Endometrial microvascular endothelial cells (primary cell): ENCODE results near the gene POLA2. TPM values are rescaled to one million over a fixed set of nuclear protein-coding genes. Genes with fewer than 3 reads are reported as not detected.

Experiments
- in situ Hi-C: cut with HindIII; loops from 2 replicates; pipeline ENCODE4 v1.10.0; 2017; ENCODE audit warnings: low sequenced_read_pairs, low pct_unique_long_range_greater_than_20kb; ENCODE audit errors: inconsistent ontology term
- total RNA-seq: library from RNA; depleted of rRNA; stranded (reverse); fragments of >200 nt; gene quantifications from one replicate; pipeline ENCODE4 v1.2.3, GENCODE V29; 2015; ENCODE audit errors: inconsistent ontology term

Gene POLA2
- total RNA-seq, 1 donor from 2014 or later = 43.5 TPM

DNA sequence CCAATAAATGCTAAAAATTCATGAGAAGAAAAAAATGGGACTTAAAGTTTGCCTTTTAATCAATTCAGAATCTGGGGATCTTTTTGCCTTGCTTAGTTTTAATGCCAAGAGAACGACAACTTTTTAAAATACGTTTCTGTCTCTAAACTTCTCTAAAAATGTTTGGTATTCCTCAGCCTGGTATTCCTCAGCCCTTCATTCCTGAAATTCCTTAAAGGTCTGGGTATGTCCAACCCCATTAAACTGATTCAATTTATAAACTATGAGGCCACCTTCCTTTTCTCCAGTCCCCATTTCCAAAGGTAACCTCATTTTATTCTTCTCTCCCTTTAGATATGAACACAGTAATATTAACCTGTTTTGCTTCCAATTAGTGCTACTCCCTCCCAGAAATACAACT lies 16.6 kb downstream of the POLA2 start:
- in situ Hi-C loops = no loop called here

- in situ Hi-C loops = no loop called here
Observed at GRCh38 chr11:65279279-65279678, 17.5 kb downstream of the POLA2 start.

DNA sequence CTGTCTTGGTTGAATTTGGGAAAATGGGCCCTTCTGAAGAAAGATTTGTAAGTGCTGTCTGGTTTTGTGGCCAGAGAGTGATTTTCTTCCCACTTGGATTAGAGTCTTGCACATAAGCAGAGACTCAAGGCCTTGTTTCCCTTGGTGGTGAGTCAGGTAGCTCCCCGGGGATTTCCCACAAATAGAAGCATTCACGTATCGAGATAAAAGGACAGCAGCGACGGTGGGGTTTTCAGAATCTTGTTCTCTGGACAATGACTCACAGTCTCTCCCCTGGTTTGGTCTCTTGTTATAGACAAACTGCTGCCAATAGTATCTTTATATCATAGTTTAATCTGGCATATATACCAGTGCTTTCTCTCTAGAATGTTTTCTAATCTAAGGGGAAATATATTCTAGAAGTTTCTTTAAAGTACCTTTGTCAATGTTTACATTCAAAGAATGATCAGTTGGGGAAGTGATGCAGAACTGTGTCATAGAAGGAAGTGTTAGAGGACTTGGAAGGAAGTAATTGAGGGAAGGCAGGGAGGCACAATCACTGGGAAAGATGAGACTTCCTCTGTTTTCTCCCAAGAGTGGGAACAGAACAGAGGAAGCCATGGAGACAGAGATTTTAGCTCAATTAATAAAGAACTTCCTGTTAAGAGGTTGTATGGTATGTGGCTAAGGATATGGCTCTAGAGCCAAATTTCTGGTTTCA lies 18.1 kb downstream of the POLA2 start:
- in situ Hi-C loops = no loop called here

GRCh38 chr11:65280646-65281045 lies 18.9 kb downstream of the POLA2 start:
- in situ Hi-C loops = no loop called here

GRCh38 chr11:65286686-65287085 lies 24.9 kb downstream of the POLA2 start:
- in situ Hi-C loops = no loop called here

DNA sequence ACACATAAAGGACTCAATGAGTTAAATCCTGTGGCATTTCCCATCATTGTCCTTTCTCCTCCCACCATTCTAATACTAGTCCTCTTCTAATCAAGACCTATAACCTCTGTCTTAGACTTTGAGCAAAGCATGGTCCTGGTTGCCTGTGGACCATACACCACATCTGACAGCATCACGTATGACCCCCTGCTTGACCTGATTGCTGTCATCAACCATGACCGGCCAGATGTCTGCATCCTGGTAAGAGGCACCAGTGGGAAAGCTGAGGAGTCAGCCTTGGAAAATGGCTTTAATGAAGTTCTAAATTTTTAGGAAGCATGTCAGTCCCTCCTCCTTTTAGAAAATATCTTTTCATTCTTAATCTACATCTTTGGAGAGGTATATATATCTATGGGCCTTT lies 25.8 kb downstream of the POLA2 start:
- in situ Hi-C loops = no loop called here

- in situ Hi-C loops = no loop called here
Observed at GRCh38 chr11:65288706-65289536, 27.2 kb downstream of the POLA2 start.

DNA sequence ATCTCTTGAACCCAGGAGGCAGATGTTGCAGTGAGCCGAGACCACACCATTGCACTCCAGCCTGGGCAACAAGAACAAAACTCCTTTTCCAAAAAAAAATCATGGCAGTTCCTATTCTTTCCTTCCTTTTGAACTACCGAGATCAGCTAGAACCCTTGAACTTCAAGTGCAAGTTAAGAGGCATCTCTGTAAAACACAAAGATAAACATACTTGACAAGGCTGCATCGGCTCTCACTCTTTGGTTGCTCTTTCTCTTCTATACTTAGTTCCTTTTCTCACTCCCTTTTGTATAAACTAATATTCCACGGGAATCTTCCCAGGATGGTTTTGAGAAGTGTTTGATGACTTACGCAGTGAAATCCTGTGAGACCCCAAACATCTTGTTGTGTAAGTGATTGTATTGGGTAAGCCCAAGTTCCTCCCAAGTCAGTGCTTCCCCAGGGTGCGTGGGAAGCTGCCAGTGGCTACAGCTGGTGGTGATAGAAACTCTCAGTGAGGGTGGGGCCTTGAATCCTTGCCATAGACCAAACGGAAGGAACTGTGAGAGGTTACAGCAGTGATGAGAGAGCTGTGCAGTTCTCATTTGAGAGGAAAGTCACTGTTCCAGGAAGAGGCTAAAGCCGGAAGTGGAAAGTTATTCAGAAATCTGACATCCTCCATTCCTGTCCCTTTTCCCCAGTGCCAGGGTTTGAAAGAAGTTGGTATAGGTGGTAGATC lies 28.8 kb downstream of the POLA2 start:
- in situ Hi-C loops = no loop called here

DNA sequence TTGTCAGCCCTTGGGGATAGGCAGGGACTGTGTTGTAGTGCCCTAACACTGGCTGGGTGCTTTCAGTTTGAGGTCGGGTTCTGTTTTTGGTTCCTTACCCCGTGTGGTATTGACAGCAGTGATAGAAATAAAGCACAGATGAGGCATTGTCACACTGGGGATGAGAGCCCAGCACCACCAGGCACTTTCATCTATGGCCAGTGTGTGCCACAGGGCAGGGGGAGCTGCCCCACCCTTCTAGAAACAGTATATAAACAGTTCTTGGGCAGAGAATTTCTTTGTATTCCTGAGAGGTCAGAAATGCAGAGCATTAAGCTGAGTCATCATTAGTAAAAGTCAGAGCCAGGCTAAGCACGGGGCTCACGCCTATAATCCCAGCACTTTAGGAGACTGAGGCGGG lies 29.9 kb downstream of the POLA2 start:
- in situ Hi-C loops = no loop called here

- in situ Hi-C loops = no loop called here
Observed at GRCh38 chr11:65292890-65293289, 31.1 kb downstream of the POLA2 start.

GRCh38 chr11:65293909-65294381 lies 32.2 kb downstream of the POLA2 start:
- in situ Hi-C loops = no loop called here

- in situ Hi-C loops = no loop called here
Observed at GRCh38 chr11:65295001-65295400, 33.2 kb downstream of the POLA2 start.

- in situ Hi-C loops = no loop called here
Observed at GRCh38 chr11:65295571-65296341, 34.0 kb downstream of the POLA2 start.

DNA sequence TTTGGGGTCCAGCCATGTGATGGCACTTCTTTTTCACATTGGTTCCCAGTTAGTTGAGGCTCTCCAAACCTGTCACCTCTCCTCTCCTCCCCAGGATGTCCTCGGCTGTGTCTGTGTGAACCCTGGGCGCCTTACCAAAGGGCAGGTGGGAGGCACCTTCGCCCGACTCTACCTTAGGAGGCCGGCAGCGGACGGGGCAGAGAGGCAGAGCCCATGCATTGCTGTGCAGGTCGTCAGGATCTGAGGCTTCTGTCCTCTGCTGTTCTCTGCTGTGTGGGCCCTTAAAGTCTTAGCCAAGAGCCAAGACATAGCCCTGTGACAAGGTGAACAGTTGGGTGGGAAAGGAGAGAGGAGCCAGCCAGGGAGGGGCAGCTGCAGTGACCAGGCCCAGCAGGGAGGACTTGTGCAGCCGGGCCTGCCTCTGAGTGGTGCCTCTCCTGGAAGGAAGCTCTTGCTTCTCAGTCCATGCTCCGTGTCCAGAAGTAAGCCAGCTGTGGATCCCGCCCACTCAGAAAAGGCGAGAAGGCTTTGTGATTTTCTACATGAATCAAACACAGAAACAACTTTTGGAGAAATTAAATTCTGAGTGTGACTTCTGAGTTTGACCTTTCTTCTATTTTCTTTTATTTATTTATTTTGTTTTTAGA lies 35.4 kb downstream of the POLA2 start:
- in situ Hi-C loops = no loop called here

- in situ Hi-C loops = no loop called here
Observed at GRCh38 chr11:65298131-65298535, 36.4 kb downstream of the POLA2 start.

DNA sequence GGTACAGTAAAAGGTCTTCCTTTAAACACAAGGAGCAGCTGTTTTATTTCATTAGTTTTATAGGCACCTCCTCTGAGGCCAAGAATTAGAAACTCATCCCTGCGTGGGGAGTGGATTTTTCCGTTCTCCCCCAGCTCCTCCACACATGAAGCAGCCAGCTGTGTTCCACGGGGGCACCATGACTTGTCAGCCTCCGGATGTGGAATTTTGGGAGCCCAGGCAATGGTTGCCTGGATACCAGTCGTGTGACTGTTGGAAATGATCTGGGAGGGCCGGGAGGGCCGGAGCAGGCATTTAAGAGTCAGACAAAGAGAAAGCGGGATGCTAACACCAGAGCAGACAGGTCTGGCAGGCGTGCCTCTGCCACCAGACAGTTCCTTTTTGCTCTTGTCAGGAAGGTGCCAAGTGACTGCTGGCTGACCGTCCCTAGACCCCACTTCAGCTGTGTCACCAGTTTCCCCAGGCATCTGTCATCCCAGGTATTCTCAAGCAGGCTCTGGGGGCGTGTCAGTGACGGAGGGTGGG lies 37.0 kb downstream of the POLA2 start:
- in situ Hi-C loops = no loop called here

DNA sequence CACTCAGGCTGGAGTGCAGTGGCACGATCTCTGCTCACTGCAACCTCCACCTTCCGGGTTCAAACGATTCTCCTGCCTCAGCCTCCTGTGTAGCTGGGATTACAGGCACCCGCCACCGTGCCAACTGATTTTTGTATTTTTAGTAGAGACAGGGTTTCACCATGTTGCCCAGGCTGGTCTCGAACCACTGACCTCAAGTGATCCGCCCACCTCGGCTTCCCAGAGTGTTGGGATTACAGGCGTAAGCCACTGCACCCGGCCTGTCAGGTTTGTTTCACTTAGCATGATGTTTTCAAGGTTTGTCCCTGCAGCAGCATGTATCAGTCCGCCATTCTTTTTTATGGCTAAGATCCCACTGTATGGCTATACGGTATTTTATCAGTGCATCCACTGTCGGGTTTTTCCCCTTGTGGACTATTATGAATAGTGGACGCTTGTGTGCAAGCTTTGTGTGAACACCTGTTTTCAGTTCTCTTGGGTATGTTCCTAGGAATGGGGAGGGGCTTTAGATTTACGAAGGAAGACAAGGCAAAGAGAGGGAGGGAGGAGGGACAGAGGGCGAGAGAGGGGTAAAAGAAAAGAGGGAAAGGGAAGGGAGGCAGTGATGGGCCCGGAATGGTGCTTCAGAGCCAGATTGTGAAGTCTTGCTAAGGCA lies 39.0 kb downstream of the POLA2 start:
- in situ Hi-C loops = no loop called here
